ENCODE measurements around the gene ADAT3. TPM values are rescaled to one million over a fixed set of nuclear protein-coding genes. Genes with fewer than 3 reads are reported as not detected.

The ADAT3 gene
- total RNA-seq, 2 experiments from 2014 or later, result 7.9 to 16.4 TPM

DNA sequence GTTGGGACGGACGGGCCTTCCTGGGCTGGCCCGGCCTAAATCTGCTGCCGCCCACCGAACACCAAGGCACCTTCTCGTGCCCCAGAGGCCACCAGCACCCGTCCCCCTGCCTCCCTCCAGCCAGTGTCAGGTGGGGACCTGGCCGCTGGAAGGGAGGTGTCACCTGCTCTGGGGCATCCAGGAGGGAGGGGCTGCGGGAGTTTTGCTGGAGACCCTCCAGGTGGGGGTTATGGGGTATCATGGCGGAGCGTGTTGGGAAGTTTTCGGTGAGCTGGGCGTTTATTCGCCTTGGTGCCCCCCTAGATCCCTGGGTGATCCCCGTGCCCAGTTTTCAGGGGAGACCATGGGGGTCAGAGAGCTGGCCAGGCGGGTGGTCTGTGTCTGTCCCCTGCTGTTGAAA lies 45.4 kb downstream of the ADAT3 start:
- Histone ChIP-seq H3K79me2 (ENCODE audit: insufficient read depth, low read depth, low read length) (peaks cover 29% of the 10 kb centered on the region), H3K9me2 (ENCODE audit: insufficient read depth, low read length) (no peaks in the 10 kb centered on the region), H3K4me3 (ENCODE audit: low read depth, low read length, poor library complexity, severe bottlenecking) (no peak overlapping the region), H3K36me3 (ENCODE audit: insufficient read depth, low read length) (peaks cover 40% of the 10 kb centered on the region), H3K4me1 (ENCODE audit: insufficient read depth, low read length, poor library complexity, severe bottlenecking) (no peaks in the 10 kb centered on the region), H4K20me1 (ENCODE audit: insufficient read depth, low read length) (no peaks in the 10 kb centered on the region), H3K27ac (ENCODE audit: low read depth, low read length, poor library complexity, severe bottlenecking) (no peak overlapping the region), H2AFZ (ENCODE audit: low read length) (no peak overlapping the region), H3K4me2 (ENCODE audit: low read length) (no peak overlapping the region), H3K9me3 (ENCODE audit: low read length) (no peaks in the 10 kb centered on the region)
- intact Hi-C loops (cut with micrococcal nuclease; ENCODE audit: unreplicated experiment), result no loop called here
- CTCF ChIA-PET (ENCODE audit: unreplicated experiment), result no interaction called here
- no peak for DNase-seq (ENCODE audit: low spot score)
- TF ChIP-seq, protein P1, sequence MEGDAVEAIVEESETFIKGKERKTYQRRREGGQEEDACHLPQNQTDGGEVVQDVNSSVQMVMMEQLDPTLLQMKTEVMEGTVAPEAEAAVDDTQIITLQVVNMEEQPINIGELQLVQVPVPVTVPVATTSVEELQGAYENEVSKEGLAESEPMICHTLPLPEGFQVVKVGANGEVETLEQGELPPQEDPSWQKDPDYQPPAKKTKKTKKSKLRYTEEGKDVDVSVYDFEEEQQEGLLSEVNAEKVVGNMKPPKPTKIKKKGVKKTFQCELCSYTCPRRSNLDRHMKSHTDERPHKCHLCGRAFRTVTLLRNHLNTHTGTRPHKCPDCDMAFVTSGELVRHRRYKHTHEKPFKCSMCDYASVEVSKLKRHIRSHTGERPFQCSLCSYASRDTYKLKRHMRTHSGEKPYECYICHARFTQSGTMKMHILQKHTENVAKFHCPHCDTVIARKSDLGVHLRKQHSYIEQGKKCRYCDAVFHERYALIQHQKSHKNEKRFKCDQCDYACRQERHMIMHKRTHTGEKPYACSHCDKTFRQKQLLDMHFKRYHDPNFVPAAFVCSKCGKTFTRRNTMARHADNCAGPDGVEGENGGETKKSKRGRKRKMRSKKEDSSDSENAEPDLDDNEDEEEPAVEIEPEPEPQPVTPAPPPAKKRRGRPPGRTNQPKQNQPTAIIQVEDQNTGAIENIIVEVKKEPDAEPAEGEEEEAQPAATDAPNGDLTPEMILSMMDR (conservative IDR thresholded peaks at IDR 0.05; ENCODE audit: low read length), result no peak
- TF ChIP-seq EZH2phosphoT487 (IDR thresholded peaks at IDR 0.05; ENCODE audit: borderline replicate concordance, low read depth, low read length), result no peak
- no TSS peak for BruUV-seq (replicated peaks)
- POLR2A ChIA-PET, result interaction anchor here (0.6 kb wide), 1 partner anchor 197 kb away, joined by 3 read pairs; no protein-coding TSS in a partner anchor

- no peak overlapping the region for H3K4me2 ChIP-seq (ENCODE audit: low read length)
- H3K9me2 ChIP-seq (ENCODE audit: insufficient read depth, low read length), result no peaks in the 10 kb centered on the region
- no peaks in the 10 kb centered on the region for H3K9me3 ChIP-seq (ENCODE audit: low read length)
- TF ChIP-seq, protein P1 (conservative IDR thresholded peaks at IDR 0.05; ENCODE audit: low read length), result no peak
- TF ChIP-seq EZH2phosphoT487 (IDR thresholded peaks at IDR 0.05; ENCODE audit: borderline replicate concordance, low read depth, low read length), result no peak
- DNase-seq (ENCODE audit: low spot score), result no peak
- peaks cover 18% of the 10 kb centered on the region; the same call in 1 of the 2 replicates for H3K79me2 ChIP-seq (ENCODE audit: insufficient read depth, low read depth, low read length)
- ChIA-PET POLR2A (no interaction called here), CTCF (ENCODE audit: unreplicated experiment) (no interaction called here)
- no peak overlapping the region for H3K27ac ChIP-seq (ENCODE audit: low read depth, low read length, poor library complexity, severe bottlenecking)
- peaks cover 35% of the 10 kb centered on the region for H3K36me3 ChIP-seq (ENCODE audit: insufficient read depth, low read length)
- H3K4me1 ChIP-seq (ENCODE audit: insufficient read depth, low read length, poor library complexity, severe bottlenecking), result no peaks in the 10 kb centered on the region
- no peak overlapping the region for H2AFZ ChIP-seq (ENCODE audit: low read length)
- no TSS peak for BruUV-seq (replicated peaks)
- H4K20me1 ChIP-seq (ENCODE audit: insufficient read depth, low read length), result no peaks in the 10 kb centered on the region
- intact Hi-C loops (cut with micrococcal nuclease; ENCODE audit: unreplicated experiment), result no loop called here
- H3K4me3 ChIP-seq (ENCODE audit: low read depth, low read length, poor library complexity, severe bottlenecking), result no peak overlapping the region
These were observed 47.4 kb downstream of the ADAT3 start for GRCh38 chr19:1952635-1953034.

DNA sequence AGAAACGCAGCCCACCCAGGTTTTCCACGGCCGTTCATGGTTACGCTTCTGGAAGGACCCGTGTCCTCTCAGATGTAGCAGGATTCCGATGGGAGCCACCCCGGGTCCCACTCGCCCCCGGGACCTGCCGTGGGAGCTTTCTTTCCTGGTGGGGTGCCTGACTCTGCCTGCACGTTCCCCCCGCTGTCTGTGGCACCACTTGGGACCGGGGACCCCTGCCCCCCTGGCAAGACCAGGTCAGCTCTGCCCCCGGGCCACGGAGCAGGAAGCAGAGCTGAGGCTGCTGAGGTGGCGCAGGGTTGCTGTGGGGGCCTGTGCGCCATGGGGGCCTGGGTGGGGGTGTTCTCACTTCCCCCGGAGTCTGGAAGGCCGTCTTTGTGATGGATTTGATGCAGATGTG lies 47.8 kb downstream of the ADAT3 start:
- peaks cover 35% of the 10 kb centered on the region for H3K36me3 ChIP-seq (ENCODE audit: insufficient read depth, low read length)
- no peak for TF ChIP-seq EZH2phosphoT487 (IDR thresholded peaks at IDR 0.05; ENCODE audit: borderline replicate concordance, low read depth, low read length)
- TF ChIP-seq, protein P1 (conservative IDR thresholded peaks at IDR 0.05; ENCODE audit: low read length), result no peak
- H2AFZ ChIP-seq (ENCODE audit: low read length), result no peak overlapping the region
- no peak overlapping the region for H3K27ac ChIP-seq (ENCODE audit: low read depth, low read length, poor library complexity, severe bottlenecking)
- H4K20me1 ChIP-seq (ENCODE audit: insufficient read depth, low read length), result no peaks in the 10 kb centered on the region
- ChIA-PET POLR2A (no interaction called here), CTCF (ENCODE audit: unreplicated experiment) (no interaction called here)
- intact Hi-C loops (cut with micrococcal nuclease; ENCODE audit: unreplicated experiment), result no loop called here
- H3K9me3 ChIP-seq (ENCODE audit: low read length), result no peaks in the 10 kb centered on the region
- no peaks in the 10 kb centered on the region for H3K4me1 ChIP-seq (ENCODE audit: insufficient read depth, low read length, poor library complexity, severe bottlenecking)
- no peak overlapping the region for H3K4me3 ChIP-seq (ENCODE audit: low read depth, low read length, poor library complexity, severe bottlenecking)
- H3K9me2 ChIP-seq (ENCODE audit: insufficient read depth, low read length), result no peaks in the 10 kb centered on the region
- no TSS peak for BruUV-seq (replicated peaks)
- H3K79me2 ChIP-seq (ENCODE audit: insufficient read depth, low read depth, low read length), result peaks cover 18% of the 10 kb centered on the region; the same call in 1 of the 2 replicates
- no peak for DNase-seq (ENCODE audit: low spot score)
- no peak overlapping the region for H3K4me2 ChIP-seq (ENCODE audit: low read length)

Measured in OCI-LY7 (cell line).